GM21737 (cell line): ENCODE results near the gene RAD18.

Experiments
- ATAC-seq: cut with Tn5 transposase; IDR thresholded peaks from one replicate; pipeline ENCODE4 v1.9.1; 2021; ENCODE audit warnings: mild to moderate bottlenecking, moderate library complexity; ENCODE audit not compliant: unreplicated experiment

The RAD18 gene

GRCh38 chr3:8838765-8839423 is 124.4 kb downstream of the RAD18 start:
- ATAC-seq = no peak

GRCh38 chr3:8838234-8838633 is 125.0 kb downstream of the RAD18 start:
- ATAC-seq = no peak

GRCh38 chr3:8837162-8837561 is 126.1 kb downstream of the RAD18 start:
- ATAC-seq = no peak

- ATAC-seq = no peak
These were observed 127.2 kb downstream of the RAD18 start for GRCh38 chr3:8836096-8836495.

GRCh38 chr3:8835385-8835784 is 127.9 kb downstream of the RAD18 start:
- no peak for ATAC-seq

GRCh38 chr3:8834974-8835373 is 128.3 kb downstream of the RAD18 start:
- no peak for ATAC-seq

- ATAC-seq = no peak
These were observed 135.6 kb downstream of the RAD18 start for GRCh38 chr3:8827641-8828040.
